HFFc6 (cell line): ENCODE data around the gene CUX1. TPM values are rescaled to one million over a fixed set of nuclear protein-coding genes. Genes with fewer than 3 reads are reported as not detected.
"Not testable (repeated sequence)": the region's sequence is repeated elsewhere in the genome, so short reads cannot be mapped to it uniquely, and the experiment has no call there.

Experiments used
- DNase-seq: peaks from one replicate; pipeline ENCODE4 v3.0.0-alpha.2; 2018
- H3K27ac Mint-ChIP-seq: 2 replicates; pipeline ENCODE4 v1.8.0; 2020; ENCODE audit warnings: mild to moderate bottlenecking, mixed read lengths
- H3K27me3 Mint-ChIP-seq: 2 replicates; pipeline ENCODE4 v1.8.0; 2021; ENCODE audit warnings: mild to moderate bottlenecking, moderate library complexity, mixed read lengths; ENCODE audit not compliant: insufficient read depth
- H3K36me3 Mint-ChIP-seq: 2 replicates; pipeline ENCODE4 v1.8.0; 2021; ENCODE audit warnings: low read depth, mixed read lengths
- H3K4me1 Mint-ChIP-seq: 2 replicates; pipeline ENCODE4 v1.8.0; 2020; ENCODE audit warnings: low read depth, mixed read lengths
- H3K4me3 Mint-ChIP-seq: 2 replicates; pipeline ENCODE4 v1.8.0; 2020; ENCODE audit warnings: mild to moderate bottlenecking, moderate library complexity, mixed read lengths
- H3K9me3 Mint-ChIP-seq: 2 replicates; pipeline ENCODE4 v1.8.0; 2020; ENCODE audit warnings: mild to moderate bottlenecking, mixed read lengths
- CTCF ChIP-seq: fragments of 200-600 bp; sonication (generic); IDR thresholded peaks from 2 replicates; pipeline ENCODE4 v1.5.0; 2021; ENCODE audit warnings: antibody characterized with exemption, mild to moderate bottlenecking
- microRNA-seq: library from miRNA; unstranded; fragments of <30 nt; microRNA quantifications from one replicate; pipeline ENCODE4, GENCODE V29; 2019
- total RNA-seq, 6 experiments: library from RNA; stranded (reverse); fragmentation: NEBNext Ultra II Directional; extraction: Animal tissue kit (Norgen Biotek cat#: 25700); gene quantifications; 2 replicates in 1 of 6; 3 replicates in 5 of 6; pipeline ENCODE4 v1.2.3, GENCODE V29; 2021

The CUX1 gene
- total RNA-seq, 6 experiments from 2014 or later, result 46.9 to 64.2 (median 51.6) TPM

- H3K4me1 Mint-ChIP-seq, result peaks cover 4% of the 10 kb centered on the region; the same call in 1 of the 2 replicates
- no peak for DNase-seq
- no peaks in the 10 kb centered on the region for H3K36me3 Mint-ChIP-seq
- H3K9me3 Mint-ChIP-seq, result no peaks in the 10 kb centered on the region
- peak; percentile 15; the same call in 1 of the 2 replicates for TF ChIP-seq CTCF
- no peak overlapping the region for H3K27ac Mint-ChIP-seq
- no peak overlapping the region for H3K4me3 Mint-ChIP-seq
- H3K27me3 Mint-ChIP-seq, result peaks cover 43% of the 10 kb centered on the region
Observed at GRCh38 chr7:102326157-102326889, 508.9 kb downstream of the CUX1 start.

GRCh38 chr7:102327183-102327582 lies 509.8 kb downstream of the CUX1 start:
- not testable (repeated sequence) for H3K4me3 Mint-ChIP-seq, H3K36me3 Mint-ChIP-seq, DNase-seq, H3K9me3 Mint-ChIP-seq, H3K27ac Mint-ChIP-seq, H3K4me1 Mint-ChIP-seq
- peaks cover 39% of the 10 kb centered on the region for H3K27me3 Mint-ChIP-seq

- H3K27me3 Mint-ChIP-seq, result peaks cover 37% of the 10 kb centered on the region
- not testable (repeated sequence) for H3K27ac Mint-ChIP-seq, DNase-seq, H3K9me3 Mint-ChIP-seq, H3K4me1 Mint-ChIP-seq, H3K36me3 Mint-ChIP-seq, H3K4me3 Mint-ChIP-seq
Observed at GRCh38 chr7:102328863-102329262, 511.4 kb downstream of the CUX1 start.

- not testable (repeated sequence) for DNase-seq, H3K27ac Mint-ChIP-seq, H3K4me1 Mint-ChIP-seq, H3K36me3 Mint-ChIP-seq, H3K9me3 Mint-ChIP-seq, H3K4me3 Mint-ChIP-seq
- H3K27me3 Mint-ChIP-seq, result peaks cover 37% of the 10 kb centered on the region
Observed at GRCh38 chr7:102329366-102329765, 511.9 kb downstream of the CUX1 start.

GRCh38 chr7:102330666-102331460 lies 513.4 kb downstream of the CUX1 start:
- H3K27ac Mint-ChIP-seq, DNase-seq, H3K9me3 Mint-ChIP-seq, H3K4me3 Mint-ChIP-seq, H3K4me1 Mint-ChIP-seq, H3K36me3 Mint-ChIP-seq: not testable (repeated sequence)
- H3K27me3 Mint-ChIP-seq, result peaks cover 35% of the 10 kb centered on the region

Small RNA genes within 50 kb of the gene (microRNA-seq; reads per million reads assigned to microRNA genes)
- gene MIR4285, result not detected

Other genes with a start within 250 kb of the CUX1 start
- gene MYL10, start 188.3 kb upstream of the CUX1 start, total RNA-seq, result not detected